IPS-18a (cell line): Measurements from ENCODE around the gene DPP6.

ENCODE experiments used
- H3K27ac ChIP-seq: one replicate; pipeline ENCODE4 v1.5.1; 2013; ENCODE audit warnings: low read length
- H3K27me3 ChIP-seq: one replicate; pipeline ENCODE4 v1.6.1; 2013; ENCODE audit warnings: mild to moderate bottlenecking, low read length; ENCODE audit not compliant: control insufficient read depth, insufficient read depth
- H3K36me3 ChIP-seq: one replicate; pipeline ENCODE4 v1.6.1; 2013; ENCODE audit warnings: low read depth, low read length; ENCODE audit not compliant: control insufficient read depth
- H3K4me1 ChIP-seq: one replicate; pipeline ENCODE4 v1.6.1; 2013; ENCODE audit warnings: low read depth, low read length; ENCODE audit not compliant: control insufficient read depth
- H3K4me3 ChIP-seq: one replicate; pipeline ENCODE4 v1.5.1; 2013; ENCODE audit warnings: low read length
- H3K9ac ChIP-seq: one replicate; pipeline ENCODE4 v1.6.1; 2013; ENCODE audit warnings: mild to moderate bottlenecking, low read length, moderate library complexity
- H3K9me3 ChIP-seq: one replicate; pipeline ENCODE4 v1.6.1; 2013; ENCODE audit warnings: low read depth, low read length; ENCODE audit not compliant: control insufficient read depth

DPP6 gene

GRCh38 chr7:154577141-154577873, 525.1 kb downstream of the DPP6 start:
- Histone ChIP-seq H3K36me3 (no peaks in the 10 kb centered on the region), H3K4me3 (no peak overlapping the region), H3K27ac (no peak overlapping the region), H3K27me3 (no peaks in the 10 kb centered on the region), H3K9me3 (no peaks in the 10 kb centered on the region), H3K9ac (no peak overlapping the region), H3K4me1 (no peaks in the 10 kb centered on the region)

- Histone ChIP-seq H3K4me3 (no peak overlapping the region), H3K27me3 (no peaks in the 10 kb centered on the region), H3K4me1 (no peaks in the 10 kb centered on the region), H3K27ac (no peak overlapping the region), H3K9me3 (no peaks in the 10 kb centered on the region), H3K9ac (no peak overlapping the region), H3K36me3 (no peaks in the 10 kb centered on the region)
Observed at GRCh38 chr7:154578336-154578735, 526.1 kb downstream of the DPP6 start.

GRCh38 chr7:154579711-154580110, 527.5 kb downstream of the DPP6 start:
- Histone ChIP-seq H3K9ac (no peak overlapping the region), H3K4me3 (no peak overlapping the region), H3K36me3 (no peaks in the 10 kb centered on the region), H3K4me1 (no peaks in the 10 kb centered on the region), H3K27ac (no peak overlapping the region), H3K9me3 (no peaks in the 10 kb centered on the region), H3K27me3 (no peaks in the 10 kb centered on the region)

- Histone ChIP-seq H3K9me3 (no peaks in the 10 kb centered on the region), H3K27ac (no peak overlapping the region), H3K4me1 (no peaks in the 10 kb centered on the region), H3K4me3 (no peak overlapping the region), H3K27me3 (no peaks in the 10 kb centered on the region), H3K36me3 (no peaks in the 10 kb centered on the region), H3K9ac (no peak overlapping the region)
Observed at GRCh38 chr7:154581251-154581890, 529.2 kb downstream of the DPP6 start.

GRCh38 chr7:154583454-154583853, 531.3 kb downstream of the DPP6 start:
- no peak overlapping the region for H3K4me3 ChIP-seq
- no peak overlapping the region for H3K9ac ChIP-seq
- no peak overlapping the region for H3K27ac ChIP-seq
- H3K4me1 ChIP-seq, result no peaks in the 10 kb centered on the region
- H3K9me3 ChIP-seq, result no peaks in the 10 kb centered on the region
- H3K36me3 ChIP-seq, result no peaks in the 10 kb centered on the region
- H3K27me3 ChIP-seq, result no peaks in the 10 kb centered on the region

GRCh38 chr7:154584352-154585252, 532.4 kb downstream of the DPP6 start:
- Histone ChIP-seq H3K27me3 (no peaks in the 10 kb centered on the region), H3K27ac (no peak overlapping the region), H3K4me3 (no peak overlapping the region), H3K4me1 (no peaks in the 10 kb centered on the region), H3K9ac (no peak overlapping the region), H3K9me3 (no peaks in the 10 kb centered on the region), H3K36me3 (no peaks in the 10 kb centered on the region)

GRCh38 chr7:154587792-154588191, 535.6 kb downstream of the DPP6 start:
- H3K9me3 ChIP-seq, result no peaks in the 10 kb centered on the region
- no peaks in the 10 kb centered on the region for H3K4me1 ChIP-seq
- H3K27me3 ChIP-seq, result no peaks in the 10 kb centered on the region
- H3K27ac ChIP-seq, result no peak overlapping the region
- no peak overlapping the region for H3K4me3 ChIP-seq
- H3K36me3 ChIP-seq, result no peaks in the 10 kb centered on the region
- no peak overlapping the region for H3K9ac ChIP-seq

- H3K27me3 ChIP-seq, result no peaks in the 10 kb centered on the region
- H3K36me3 ChIP-seq, result no peaks in the 10 kb centered on the region
- no peak overlapping the region for H3K4me3 ChIP-seq
- no peak overlapping the region for H3K27ac ChIP-seq
- no peak overlapping the region for H3K9ac ChIP-seq
- no peaks in the 10 kb centered on the region for H3K4me1 ChIP-seq
- no peaks in the 10 kb centered on the region for H3K9me3 ChIP-seq
Observed at GRCh38 chr7:154591544-154591943, 539.3 kb downstream of the DPP6 start.

GRCh38 chr7:154592388-154592787, 540.2 kb downstream of the DPP6 start:
- Histone ChIP-seq H3K9me3 (no peaks in the 10 kb centered on the region), H3K27me3 (no peaks in the 10 kb centered on the region), H3K4me3 (no peak overlapping the region)

GRCh38 chr7:154598396-154598795, 546.2 kb downstream of the DPP6 start:
- no peaks in the 10 kb centered on the region for H3K36me3 ChIP-seq
- H3K4me3 ChIP-seq, result no peak overlapping the region
- H3K27me3 ChIP-seq, result no peaks in the 10 kb centered on the region
- no peak overlapping the region for H3K27ac ChIP-seq
- H3K9me3 ChIP-seq, result no peaks in the 10 kb centered on the region
- H3K9ac ChIP-seq, result no peak overlapping the region
- no peaks in the 10 kb centered on the region for H3K4me1 ChIP-seq

More at GRCh38 chr7:154592388-154592787, 540.2 kb downstream of the DPP6 start:
- H3K27ac ChIP-seq, result no peak overlapping the region
- H3K4me1 ChIP-seq, result no peaks in the 10 kb centered on the region
- H3K9ac ChIP-seq, result no peak overlapping the region
- no peaks in the 10 kb centered on the region for H3K36me3 ChIP-seq

- Histone ChIP-seq H3K4me3 (no peak overlapping the region), H3K9ac (no peak overlapping the region), H3K27me3 (no peaks in the 10 kb centered on the region), H3K4me1 (no peaks in the 10 kb centered on the region), H3K27ac (no peak overlapping the region), H3K36me3 (no peaks in the 10 kb centered on the region), H3K9me3 (no peaks in the 10 kb centered on the region)
Observed at GRCh38 chr7:154598864-154599263, 546.7 kb downstream of the DPP6 start.
